Measurements from ENCODE around the gene GSG1L. TPM values are rescaled to one million over a fixed set of nuclear protein-coding genes. Genes with fewer than 3 reads are reported as not detected.
A peak's percentile ranks its signal among the peaks of the same experiment; 100 is the strongest.

The GSG1L gene
- total and polyA plus RNA-seq, 2 of the 13 experiments (the other 11 are each of a cell fraction or from before 2014, with no cell fraction given) = not detected

DNA sequence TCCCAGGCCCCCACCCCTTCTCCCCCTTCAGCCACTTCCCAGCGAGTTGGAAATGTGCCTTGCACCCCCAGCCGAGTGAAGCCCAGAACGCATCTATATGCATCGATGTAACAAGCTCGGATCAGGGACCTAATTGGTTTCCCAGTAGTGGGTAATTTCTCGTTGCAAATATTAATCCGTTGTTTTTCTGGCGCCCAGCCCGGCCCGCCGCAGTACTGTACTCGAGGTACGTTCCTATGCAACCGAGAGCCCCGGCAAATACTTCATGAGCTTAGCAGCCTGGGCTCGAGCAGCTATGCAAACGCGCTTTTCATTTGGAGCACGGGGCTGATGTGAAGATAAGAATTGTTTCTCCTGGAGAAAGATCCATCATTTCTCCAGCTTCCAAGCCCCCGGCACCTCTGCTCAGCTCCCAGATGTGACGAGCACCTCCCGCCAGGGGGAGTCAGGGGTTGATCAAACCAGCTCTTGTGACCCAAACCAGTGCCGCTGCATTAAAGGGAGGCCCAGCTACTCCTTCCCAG is 283.8 kb downstream of the GSG1L start (continued):
- TF ChIP-seq CBX5 (CRISPR knock-in tag; IDR thresholded peaks at IDR 0.05; ENCODE audit: borderline replicate concordance) (no peak), KLF9 (CRISPR knock-in tag; IDR thresholded peaks at IDR 0.05; ENCODE audit: low read depth) (no peak), ZFP36L2 (CRISPR knock-in tag; IDR thresholded peaks at IDR 0.05) (no peak), ZNF572 (CRISPR knock-in tag; IDR thresholded peaks at IDR 0.05) (no peak), ZNF564 (CRISPR knock-in tag; IDR thresholded peaks at IDR 0.05) (no peak), RAD21 (CRISPR knock-in tag; IDR thresholded peaks at IDR 0.05) (peak; percentile 56), ZC3H4 (CRISPR knock-in tag; IDR thresholded peaks at IDR 0.05; ENCODE audit: borderline replicate concordance) (no peak), ZNF296 (CRISPR knock-in tag; conservative IDR thresholded peaks at IDR 0.05) (no peak), ZFX (CRISPR knock-in tag; IDR thresholded peaks at IDR 0.05; ENCODE audit: low read depth) (0 out of 2 replicates have a peak, but pooled peaks have one; percentile 15), NCOA2 (CRISPR knock-in tag; IDR thresholded peaks at IDR 0.05) (no peak), CREB1 (IDR thresholded peaks at IDR 0.05) (no peak), CREB1 (CRISPR knock-in tag; IDR thresholded peaks at IDR 0.05) (no peak), KDM2A (CRISPR knock-in tag; IDR thresholded peaks at IDR 0.05; ENCODE audit: borderline replicate concordance, low read depth) (0 out of 2 replicates have a peak, but pooled peaks have one; percentile 49), SRSF9 (IDR thresholded peaks at IDR 0.05; ENCODE audit: borderline replicate concordance, insufficient read depth, low read depth, low read length, poor library complexity, severe bottlenecking) (no peak)
- TF ChIP-seq, protein P1, sequence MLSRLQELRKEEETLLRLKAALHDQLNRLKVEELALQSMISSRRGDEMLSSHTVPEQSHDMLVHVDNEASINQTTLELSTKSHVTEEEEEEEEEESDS (CRISPR knock-in tag; IDR thresholded peaks at IDR 0.05; ENCODE audit: borderline replicate concordance) = no peak
- TF ChIP-seq, protein P2, sequence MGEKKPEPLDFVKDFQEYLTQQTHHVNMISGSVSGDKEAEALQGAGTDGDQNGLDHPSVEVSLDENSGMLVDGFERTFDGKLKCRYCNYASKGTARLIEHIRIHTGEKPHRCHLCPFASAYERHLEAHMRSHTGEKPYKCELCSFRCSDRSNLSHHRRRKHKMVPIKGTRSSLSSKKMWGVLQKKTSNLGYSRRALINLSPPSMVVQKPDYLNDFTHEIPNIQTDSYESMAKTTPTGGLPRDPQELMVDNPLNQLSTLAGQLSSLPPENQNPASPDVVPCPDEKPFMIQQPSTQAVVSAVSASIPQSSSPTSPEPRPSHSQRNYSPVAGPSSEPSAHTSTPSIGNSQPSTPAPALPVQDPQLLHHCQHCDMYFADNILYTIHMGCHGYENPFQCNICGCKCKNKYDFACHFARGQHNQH (CRISPR knock-in tag; IDR thresholded peaks at IDR 0.05) = no peak
- TF ChIP-seq, protein P3, sequence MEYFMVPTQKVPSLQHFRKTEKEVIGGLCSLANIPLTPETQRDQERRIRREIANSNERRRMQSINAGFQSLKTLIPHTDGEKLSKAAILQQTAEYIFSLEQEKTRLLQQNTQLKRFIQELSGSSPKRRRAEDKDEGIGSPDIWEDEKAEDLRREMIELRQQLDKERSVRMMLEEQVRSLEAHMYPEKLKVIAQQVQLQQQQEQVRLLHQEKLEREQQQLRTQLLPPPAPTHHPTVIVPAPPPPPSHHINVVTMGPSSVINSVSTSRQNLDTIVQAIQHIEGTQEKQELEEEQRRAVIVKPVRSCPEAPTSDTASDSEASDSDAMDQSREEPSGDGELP (IDR thresholded peaks at IDR 0.05; ENCODE audit: borderline replicate concordance, low read depth) = no peak
- TF ChIP-seq, protein P4, sequence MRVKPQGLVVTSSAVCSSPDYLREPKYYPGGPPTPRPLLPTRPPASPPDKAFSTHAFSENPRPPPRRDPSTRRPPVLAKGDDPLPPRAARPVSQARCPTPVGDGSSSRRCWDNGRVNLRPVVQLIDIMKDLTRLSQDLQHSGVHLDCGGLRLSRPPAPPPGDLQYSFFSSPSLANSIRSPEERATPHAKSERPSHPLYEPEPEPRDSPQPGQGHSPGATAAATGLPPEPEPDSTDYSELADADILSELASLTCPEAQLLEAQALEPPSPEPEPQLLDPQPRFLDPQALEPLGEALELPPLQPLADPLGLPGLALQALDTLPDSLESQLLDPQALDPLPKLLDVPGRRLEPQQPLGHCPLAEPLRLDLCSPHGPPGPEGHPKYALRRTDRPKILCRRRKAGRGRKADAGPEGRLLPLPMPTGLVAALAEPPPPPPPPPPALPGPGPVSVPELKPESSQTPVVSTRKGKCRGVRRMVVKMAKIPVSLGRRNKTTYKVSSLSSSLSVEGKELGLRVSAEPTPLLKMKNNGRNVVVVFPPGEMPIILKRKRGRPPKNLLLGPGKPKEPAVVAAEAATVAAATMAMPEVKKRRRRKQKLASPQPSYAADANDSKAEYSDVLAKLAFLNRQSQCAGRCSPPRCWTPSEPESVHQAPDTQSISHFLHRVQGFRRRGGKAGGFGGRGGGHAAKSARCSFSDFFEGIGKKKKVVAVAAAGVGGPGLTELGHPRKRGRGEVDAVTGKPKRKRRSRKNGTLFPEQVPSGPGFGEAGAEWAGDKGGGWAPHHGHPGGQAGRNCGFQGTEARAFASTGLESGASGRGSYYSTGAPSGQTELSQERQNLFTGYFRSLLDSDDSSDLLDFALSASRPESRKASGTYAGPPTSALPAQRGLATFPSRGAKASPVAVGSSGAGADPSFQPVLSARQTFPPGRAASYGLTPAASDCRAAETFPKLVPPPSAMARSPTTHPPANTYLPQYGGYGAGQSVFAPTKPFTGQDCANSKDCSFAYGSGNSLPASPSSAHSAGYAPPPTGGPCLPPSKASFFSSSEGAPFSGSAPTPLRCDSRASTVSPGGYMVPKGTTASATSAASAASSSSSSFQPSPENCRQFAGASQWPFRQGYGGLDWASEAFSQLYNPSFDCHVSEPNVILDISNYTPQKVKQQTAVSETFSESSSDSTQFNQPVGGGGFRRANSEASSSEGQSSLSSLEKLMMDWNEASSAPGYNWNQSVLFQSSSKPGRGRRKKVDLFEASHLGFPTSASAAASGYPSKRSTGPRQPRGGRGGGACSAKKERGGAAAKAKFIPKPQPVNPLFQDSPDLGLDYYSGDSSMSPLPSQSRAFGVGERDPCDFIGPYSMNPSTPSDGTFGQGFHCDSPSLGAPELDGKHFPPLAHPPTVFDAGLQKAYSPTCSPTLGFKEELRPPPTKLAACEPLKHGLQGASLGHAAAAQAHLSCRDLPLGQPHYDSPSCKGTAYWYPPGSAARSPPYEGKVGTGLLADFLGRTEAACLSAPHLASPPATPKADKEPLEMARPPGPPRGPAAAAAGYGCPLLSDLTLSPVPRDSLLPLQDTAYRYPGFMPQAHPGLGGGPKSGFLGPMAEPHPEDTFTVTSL (CRISPR knock-in tag; IDR thresholded peaks at IDR 0.05; ENCODE audit: borderline replicate concordance) = no peak
- TF ChIP-seq, protein P5, sequence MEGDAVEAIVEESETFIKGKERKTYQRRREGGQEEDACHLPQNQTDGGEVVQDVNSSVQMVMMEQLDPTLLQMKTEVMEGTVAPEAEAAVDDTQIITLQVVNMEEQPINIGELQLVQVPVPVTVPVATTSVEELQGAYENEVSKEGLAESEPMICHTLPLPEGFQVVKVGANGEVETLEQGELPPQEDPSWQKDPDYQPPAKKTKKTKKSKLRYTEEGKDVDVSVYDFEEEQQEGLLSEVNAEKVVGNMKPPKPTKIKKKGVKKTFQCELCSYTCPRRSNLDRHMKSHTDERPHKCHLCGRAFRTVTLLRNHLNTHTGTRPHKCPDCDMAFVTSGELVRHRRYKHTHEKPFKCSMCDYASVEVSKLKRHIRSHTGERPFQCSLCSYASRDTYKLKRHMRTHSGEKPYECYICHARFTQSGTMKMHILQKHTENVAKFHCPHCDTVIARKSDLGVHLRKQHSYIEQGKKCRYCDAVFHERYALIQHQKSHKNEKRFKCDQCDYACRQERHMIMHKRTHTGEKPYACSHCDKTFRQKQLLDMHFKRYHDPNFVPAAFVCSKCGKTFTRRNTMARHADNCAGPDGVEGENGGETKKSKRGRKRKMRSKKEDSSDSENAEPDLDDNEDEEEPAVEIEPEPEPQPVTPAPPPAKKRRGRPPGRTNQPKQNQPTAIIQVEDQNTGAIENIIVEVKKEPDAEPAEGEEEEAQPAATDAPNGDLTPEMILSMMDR (CRISPR knock-in tag; IDR thresholded peaks at IDR 0.05) = peak; percentile 61
- TF ChIP-seq, protein P6, sequence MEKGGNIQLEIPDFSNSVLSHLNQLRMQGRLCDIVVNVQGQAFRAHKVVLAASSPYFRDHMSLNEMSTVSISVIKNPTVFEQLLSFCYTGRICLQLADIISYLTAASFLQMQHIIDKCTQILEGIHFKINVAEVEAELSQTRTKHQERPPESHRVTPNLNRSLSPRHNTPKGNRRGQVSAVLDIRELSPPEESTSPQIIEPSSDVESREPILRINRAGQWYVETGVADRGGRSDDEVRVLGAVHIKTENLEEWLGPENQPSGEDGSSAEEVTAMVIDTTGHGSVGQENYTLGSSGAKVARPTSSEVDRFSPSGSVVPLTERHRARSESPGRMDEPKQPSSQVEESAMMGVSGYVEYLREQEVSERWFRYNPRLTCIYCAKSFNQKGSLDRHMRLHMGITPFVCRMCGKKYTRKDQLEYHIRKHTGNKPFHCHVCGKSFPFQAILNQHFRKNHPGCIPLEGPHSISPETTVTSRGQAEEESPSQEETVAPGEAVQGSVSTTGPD (CRISPR knock-in tag; IDR thresholded peaks at IDR 0.05) = no peak

All from HepG2 (cell line).